GM23338 (cell line): ENCODE data around the gene FBF1. TPM values are rescaled to one million over a fixed set of nuclear protein-coding genes. Genes with fewer than 3 reads are reported as not detected.

Experiments used
- ATAC-seq: fragments of 200-7000 bp; cut with Tn5 transposase; 3 replicates; pipeline ENCODE4 v1.9.1; 2020
- DNase-seq: peaks from one replicate; pipeline ENCODE4 v3.0.0-alpha.2; 2015; ENCODE audit warnings: low spot score
- H2AFZ ChIP-seq: fragments of 200-600 bp; sonication (generic); 2 replicates; pipeline ENCODE4 v1.8.0; 2016; ENCODE audit warnings: antibody characterized with exemption, mild to moderate bottlenecking, moderate library complexity
- H3F3A ChIP-seq: fragments of 200-600 bp; sonication (generic); replicated peaks from 2 replicates; pipeline ENCODE4 v1.8.0; 2017; ENCODE audit warnings: antibody characterized with exemption, mixed run types, low read depth
- H3K27ac ChIP-seq: fragments of 200-600 bp; sonication (generic); 2 replicates; pipeline ENCODE4 v1.6.1; 2016; ENCODE audit warnings: low read depth
- H3K27me3 ChIP-seq: fragments of 200-600 bp; sonication (generic); 2 replicates; pipeline ENCODE4 v1.8.0; 2016; ENCODE audit warnings: mild to moderate bottlenecking, mixed run types, moderate library complexity; ENCODE audit not compliant: insufficient read depth
- H3K36me3 ChIP-seq: fragments of 200-600 bp; sonication (generic); 2 replicates; pipeline ENCODE4 v1.8.0; 2016; ENCODE audit warnings: mild to moderate bottlenecking; ENCODE audit not compliant: insufficient read depth
- H3K4me1 ChIP-seq: fragments of 200-600 bp; sonication (generic); 2 replicates; pipeline ENCODE4 v1.8.0; 2016; ENCODE audit warnings: mild to moderate bottlenecking, moderate library complexity; ENCODE audit not compliant: insufficient read depth
- H3K4me2 ChIP-seq: fragments of 200-600 bp; sonication (generic); 2 replicates; pipeline ENCODE4 v1.7.1; 2017; ENCODE audit warnings: mixed run types
- H3K4me3 ChIP-seq: fragments of 200-600 bp; sonication (generic); 2 replicates; pipeline ENCODE4 v1.6.1; 2016; ENCODE audit warnings: mixed run types
- H3K79me2 ChIP-seq: fragments of 200-600 bp; sonication (generic); replicated peaks from 2 replicates; pipeline ENCODE4 v1.8.0; 2017; ENCODE audit warnings: mild to moderate bottlenecking; ENCODE audit not compliant: insufficient read depth
- H3K9me2 ChIP-seq: fragments of 200-600 bp; sonication (generic); 2 replicates; pipeline ENCODE4 v1.8.0; 2017; ENCODE audit not compliant: insufficient read depth
- H4K20me1 ChIP-seq: fragments of 200-600 bp; sonication (generic); replicated peaks from 2 replicates; pipeline ENCODE4 v1.8.0; 2017; ENCODE audit warnings: mild to moderate bottlenecking; ENCODE audit not compliant: insufficient read depth
- H3K27ac Mint-ChIP-seq: 2 replicates; pipeline ENCODE4 v1.8.0; 2020; ENCODE audit warnings: inconsistent platforms, mild to moderate bottlenecking, moderate library complexity, mixed read lengths
- H3K27me3 Mint-ChIP-seq: 3 replicates; pipeline ENCODE4 v1.8.0; 2022; ENCODE audit warnings: low read depth, mild to moderate bottlenecking, moderate library complexity, mixed read lengths, inconsistent platforms; ENCODE audit not compliant: insufficient read depth, poor library complexity
- H3K36me3 Mint-ChIP-seq: 3 replicates; pipeline ENCODE4 v1.8.0; 2021; ENCODE audit warnings: low read depth, mild to moderate bottlenecking, inconsistent platforms, moderate library complexity, mixed read lengths
- H3K4me1 Mint-ChIP-seq: 3 replicates; pipeline ENCODE4 v1.8.0; 2020; ENCODE audit warnings: mild to moderate bottlenecking, inconsistent platforms, mixed read lengths
- H3K4me3 Mint-ChIP-seq: 3 replicates; pipeline ENCODE4 v1.8.0; 2021; ENCODE audit warnings: moderate library complexity, mild to moderate bottlenecking, inconsistent platforms, mixed read lengths
- H3K9me3 Mint-ChIP-seq: 3 replicates; pipeline ENCODE4 v1.8.0; 2020; ENCODE audit warnings: moderate library complexity, mild to moderate bottlenecking, inconsistent platforms, mixed read lengths
- CREB1 ChIP-seq: fragments of 250-450 bp; sonication (Bioruptor Pico); IDR thresholded peaks from 2 replicates; pipeline ENCODE4 v1.5.0; 2020; ENCODE audit warnings: low read depth, mild to moderate bottlenecking, moderate library complexity
- EZH2 ChIP-seq: fragments of 200-600 bp; sonication (generic); IDR thresholded peaks from one replicate; pipeline ENCODE4 v1.8.0; 2017; ENCODE audit warnings: antibody characterized with exemption, mild to moderate bottlenecking, low read depth; ENCODE audit not compliant: unreplicated experiment
- JUNB ChIP-seq: IDR thresholded peaks from one replicate; pipeline ENCODE4 v1.6.1; 2016; ENCODE audit warnings: antibody characterized with exemption; ENCODE audit not compliant: unreplicated experiment
- NANOG ChIP-seq: IDR thresholded peaks from 2 replicates; pipeline ENCODE4 v1.6.1; 2016; ENCODE audit warnings: antibody characterized with exemption, borderline replicate concordance
- POLR2AphosphoS5 ChIP-seq: IDR thresholded peaks from 2 replicates; pipeline ENCODE4 v1.6.1; 2016; ENCODE audit warnings: antibody characterized with exemption, low read depth
- STAT1 ChIP-seq: IDR thresholded peaks from one replicate; pipeline ENCODE4 v1.6.1; 2016; ENCODE audit warnings: antibody characterized with exemption; ENCODE audit not compliant: unreplicated experiment
- ZNF114 ChIP-seq: fragments of 250-450 bp; sonication (Bioruptor Pico); IDR thresholded peaks from 2 replicates; pipeline ENCODE4 v1.5.0; 2020; ENCODE audit warnings: mild to moderate bottlenecking, moderate library complexity
- ZNF331 ChIP-seq: fragments of 250-450 bp; sonication (Bioruptor Pico); IDR thresholded peaks from 2 replicates; pipeline ENCODE4 v1.5.0; 2020; ENCODE audit warnings: low read depth, mild to moderate bottlenecking, moderate library complexity
- polyA plus RNA-seq: library from polyadenylated mRNA; unstranded; fragments of >200 nt; fragmentation: Nextera tagmentation; extraction: Ambion mirVana; gene quantifications from 2 replicates; pipeline ENCODE4 v1.2.1, GENCODE V29; 2016
- total RNA-seq: library from RNA; depleted of rRNA; stranded (reverse); fragments of >200 nt; shearing (Covaris generic); gene quantifications from 2 replicates; pipeline ENCODE4 v1.2.3, GENCODE V29; 2014
- TF ChIP-seq, protein P1 (sequence below): fragments of 250-450 bp; sonication (Bioruptor Pico); IDR thresholded peaks from 2 replicates; pipeline ENCODE4 v1.5.0; 2020; ENCODE audit warnings: mild to moderate bottlenecking, moderate library complexity
- TF ChIP-seq, protein P2 (sequence below): IDR thresholded peaks from one replicate; pipeline ENCODE4 v1.6.1; 2018; ENCODE audit warnings: antibody characterized with exemption; ENCODE audit not compliant: unreplicated experiment
- TF ChIP-seq, protein P3 (sequence below), 2 experiments: fragments of 200-600 bp in 1 of 2; sonication (generic) in 1 of 2; conservative IDR thresholded peaks; 2 replicates each; pipeline versions ENCODE4 v1.5.1 to v1.6.1; 2016 to 2017; ENCODE audit warnings: antibody characterized with exemption in 2 of 2, low read depth in 2 of 2, mild to moderate bottlenecking in 2 of 2, moderate library complexity in 1 of 2
- TF ChIP-seq, protein P4 (sequence below): IDR thresholded peaks from 2 replicates; pipeline ENCODE4 v1.6.1; 2016; ENCODE audit warnings: antibody characterized with exemption

Gene FBF1
- total and polyA plus RNA-seq, 2 experiments from 2014 or later = 8.8 to 11.8 TPM

DNA sequence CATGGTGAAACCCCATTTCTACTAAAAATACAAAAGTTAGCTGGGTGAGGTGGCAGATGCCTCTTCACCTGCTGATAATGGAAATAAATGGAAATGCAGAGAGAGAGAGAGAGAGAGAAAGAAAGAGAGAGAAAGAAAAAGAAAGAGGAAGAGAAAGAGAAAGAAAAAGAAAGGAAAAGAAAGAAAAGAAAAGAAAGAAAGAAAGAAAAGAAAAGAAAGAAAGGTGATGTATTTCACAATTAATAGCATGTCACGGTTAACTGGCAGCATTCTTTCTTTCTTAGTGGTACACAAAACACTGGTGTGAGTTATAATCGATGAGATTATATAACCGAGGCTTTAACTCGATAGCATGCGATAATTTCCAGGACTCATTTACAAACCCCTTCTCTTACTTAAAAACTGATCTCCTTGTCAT is 34.9 kb upstream of the FBF1 start:
- no peak overlapping the region for H3K27ac Mint-ChIP-seq
- Histone ChIP-seq H3F3A (peaks cover 17% of the 10 kb centered on the region), H3K36me3 (no peaks in the 10 kb centered on the region), H3K79me2 (peaks cover 80% of the 10 kb centered on the region), H3K4me1 (peaks cover 10% of the 10 kb centered on the region; the same call in 1 of the 2 replicates), H3K9me2 (no peaks in the 10 kb centered on the region), H3K4me2 (no peak overlapping the region), H3K27ac (no peak overlapping the region), H4K20me1 (0 out of 2 replicates have a peak, but pooled peaks cover 4% of the 10 kb centered on the region), H3K27me3 (no peaks in the 10 kb centered on the region), H2AFZ (no peak overlapping the region), H3K4me3 (no peak overlapping the region)
- no peak for ATAC-seq
- H3K27me3 Mint-ChIP-seq = peaks cover 17% of the 10 kb centered on the region
- H3K36me3 Mint-ChIP-seq = peaks cover 32% of the 10 kb centered on the region
- no peak overlapping the region for H3K4me3 Mint-ChIP-seq
- no peak for DNase-seq
- TF ChIP-seq NANOG (no peak), ZNF331 (no peak), ZNF114 (CRISPR knock-in tag) (no peak), EZH2 (no peak), POLR2AphosphoS5 (no peak), CREB1 (CRISPR knock-in tag) (no peak), STAT1 (no peak), JUNB (no peak)
- TF ChIP-seq, protein P1, sequence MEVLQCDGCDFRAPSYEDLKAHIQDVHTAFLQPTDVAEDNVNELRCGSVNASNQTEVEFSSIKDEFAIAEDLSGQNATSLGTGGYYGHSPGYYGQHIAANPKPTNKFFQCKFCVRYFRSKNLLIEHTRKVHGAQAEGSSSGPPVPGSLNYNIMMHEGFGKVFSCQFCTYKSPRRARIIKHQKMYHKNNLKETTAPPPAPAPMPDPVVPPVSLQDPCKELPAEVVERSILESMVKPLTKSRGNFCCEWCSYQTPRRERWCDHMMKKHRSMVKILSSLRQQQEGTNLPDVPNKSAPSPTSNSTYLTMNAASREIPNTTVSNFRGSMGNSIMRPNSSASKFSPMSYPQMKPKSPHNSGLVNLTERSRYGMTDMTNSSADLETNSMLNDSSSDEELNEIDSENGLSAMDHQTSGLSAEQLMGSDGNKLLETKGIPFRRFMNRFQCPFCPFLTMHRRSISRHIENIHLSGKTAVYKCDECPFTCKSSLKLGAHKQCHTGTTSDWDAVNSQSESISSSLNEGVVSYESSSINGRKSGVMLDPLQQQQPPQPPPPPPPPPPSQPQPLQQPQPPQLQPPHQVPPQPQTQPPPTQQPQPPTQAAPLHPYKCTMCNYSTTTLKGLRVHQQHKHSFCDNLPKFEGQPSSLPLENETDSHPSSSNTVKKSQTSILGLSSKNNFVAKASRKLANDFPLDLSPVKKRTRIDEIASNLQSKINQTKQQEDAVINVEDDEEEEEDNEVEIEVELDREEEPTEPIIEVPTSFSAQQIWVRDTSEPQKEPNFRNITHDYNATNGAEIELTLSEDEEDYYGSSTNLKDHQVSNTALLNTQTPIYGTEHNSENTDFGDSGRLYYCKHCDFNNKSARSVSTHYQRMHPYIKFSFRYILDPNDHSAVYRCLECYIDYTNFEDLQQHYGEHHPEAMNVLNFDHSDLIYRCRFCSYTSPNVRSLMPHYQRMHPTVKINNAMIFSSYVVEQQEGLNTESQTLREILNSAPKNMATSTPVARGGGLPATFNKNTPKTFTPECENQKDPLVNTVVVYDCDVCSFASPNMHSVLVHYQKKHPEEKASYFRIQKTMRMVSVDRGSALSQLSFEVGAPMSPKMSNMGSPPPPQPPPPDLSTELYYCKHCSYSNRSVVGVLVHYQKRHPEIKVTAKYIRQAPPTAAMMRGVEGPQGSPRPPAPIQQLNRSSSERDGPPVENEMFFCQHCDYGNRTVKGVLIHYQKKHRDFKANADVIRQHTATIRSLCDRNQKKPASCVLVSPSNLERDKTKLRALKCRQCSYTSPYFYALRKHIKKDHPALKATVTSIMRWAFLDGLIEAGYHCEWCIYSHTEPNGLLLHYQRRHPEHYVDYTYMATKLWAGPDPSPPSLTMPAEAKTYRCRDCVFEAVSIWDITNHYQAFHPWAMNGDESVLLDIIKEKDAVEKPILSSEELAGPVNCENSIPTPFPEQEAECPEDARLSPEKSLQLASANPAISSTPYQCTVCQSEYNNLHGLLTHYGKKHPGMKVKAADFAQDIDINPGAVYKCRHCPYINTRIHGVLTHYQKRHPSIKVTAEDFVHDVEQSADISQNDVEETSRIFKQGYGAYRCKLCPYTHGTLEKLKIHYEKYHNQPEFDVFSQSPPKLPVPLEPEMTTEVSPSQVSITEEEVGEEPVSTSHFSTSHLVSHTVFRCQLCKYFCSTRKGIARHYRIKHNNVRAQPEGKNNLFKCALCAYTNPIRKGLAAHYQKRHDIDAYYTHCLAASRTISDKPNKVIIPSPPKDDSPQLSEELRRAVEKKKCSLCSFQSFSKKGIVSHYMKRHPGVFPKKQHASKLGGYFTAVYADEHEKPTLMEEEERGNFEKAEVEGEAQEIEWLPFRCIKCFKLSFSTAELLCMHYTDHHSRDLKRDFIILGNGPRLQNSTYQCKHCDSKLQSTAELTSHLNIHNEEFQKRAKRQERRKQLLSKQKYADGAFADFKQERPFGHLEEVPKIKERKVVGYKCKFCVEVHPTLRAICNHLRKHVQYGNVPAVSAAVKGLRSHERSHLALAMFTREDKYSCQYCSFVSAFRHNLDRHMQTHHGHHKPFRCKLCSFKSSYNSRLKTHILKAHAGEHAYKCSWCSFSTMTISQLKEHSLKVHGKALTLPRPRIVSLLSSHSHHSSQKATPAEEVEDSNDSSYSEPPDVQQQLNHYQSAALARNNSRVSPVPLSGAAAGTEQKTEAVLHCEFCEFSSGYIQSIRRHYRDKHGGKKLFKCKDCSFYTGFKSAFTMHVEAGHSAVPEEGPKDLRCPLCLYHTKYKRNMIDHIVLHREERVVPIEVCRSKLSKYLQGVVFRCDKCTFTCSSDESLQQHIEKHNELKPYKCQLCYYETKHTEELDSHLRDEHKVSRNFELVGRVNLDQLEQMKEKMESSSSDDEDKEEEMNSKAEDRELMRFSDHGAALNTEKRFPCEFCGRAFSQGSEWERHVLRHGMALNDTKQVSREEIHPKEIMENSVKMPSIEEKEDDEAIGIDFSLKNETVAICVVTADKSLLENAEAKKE = no peak
- TF ChIP-seq, protein P2, sequence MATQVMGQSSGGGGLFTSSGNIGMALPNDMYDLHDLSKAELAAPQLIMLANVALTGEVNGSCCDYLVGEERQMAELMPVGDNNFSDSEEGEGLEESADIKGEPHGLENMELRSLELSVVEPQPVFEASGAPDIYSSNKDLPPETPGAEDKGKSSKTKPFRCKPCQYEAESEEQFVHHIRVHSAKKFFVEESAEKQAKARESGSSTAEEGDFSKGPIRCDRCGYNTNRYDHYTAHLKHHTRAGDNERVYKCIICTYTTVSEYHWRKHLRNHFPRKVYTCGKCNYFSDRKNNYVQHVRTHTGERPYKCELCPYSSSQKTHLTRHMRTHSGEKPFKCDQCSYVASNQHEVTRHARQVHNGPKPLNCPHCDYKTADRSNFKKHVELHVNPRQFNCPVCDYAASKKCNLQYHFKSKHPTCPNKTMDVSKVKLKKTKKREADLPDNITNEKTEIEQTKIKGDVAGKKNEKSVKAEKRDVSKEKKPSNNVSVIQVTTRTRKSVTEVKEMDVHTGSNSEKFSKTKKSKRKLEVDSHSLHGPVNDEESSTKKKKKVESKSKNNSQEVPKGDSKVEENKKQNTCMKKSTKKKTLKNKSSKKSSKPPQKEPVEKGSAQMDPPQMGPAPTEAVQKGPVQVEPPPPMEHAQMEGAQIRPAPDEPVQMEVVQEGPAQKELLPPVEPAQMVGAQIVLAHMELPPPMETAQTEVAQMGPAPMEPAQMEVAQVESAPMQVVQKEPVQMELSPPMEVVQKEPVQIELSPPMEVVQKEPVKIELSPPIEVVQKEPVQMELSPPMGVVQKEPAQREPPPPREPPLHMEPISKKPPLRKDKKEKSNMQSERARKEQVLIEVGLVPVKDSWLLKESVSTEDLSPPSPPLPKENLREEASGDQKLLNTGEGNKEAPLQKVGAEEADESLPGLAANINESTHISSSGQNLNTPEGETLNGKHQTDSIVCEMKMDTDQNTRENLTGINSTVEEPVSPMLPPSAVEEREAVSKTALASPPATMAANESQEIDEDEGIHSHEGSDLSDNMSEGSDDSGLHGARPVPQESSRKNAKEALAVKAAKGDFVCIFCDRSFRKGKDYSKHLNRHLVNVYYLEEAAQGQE = no peak
- TF ChIP-seq, protein P3, sequence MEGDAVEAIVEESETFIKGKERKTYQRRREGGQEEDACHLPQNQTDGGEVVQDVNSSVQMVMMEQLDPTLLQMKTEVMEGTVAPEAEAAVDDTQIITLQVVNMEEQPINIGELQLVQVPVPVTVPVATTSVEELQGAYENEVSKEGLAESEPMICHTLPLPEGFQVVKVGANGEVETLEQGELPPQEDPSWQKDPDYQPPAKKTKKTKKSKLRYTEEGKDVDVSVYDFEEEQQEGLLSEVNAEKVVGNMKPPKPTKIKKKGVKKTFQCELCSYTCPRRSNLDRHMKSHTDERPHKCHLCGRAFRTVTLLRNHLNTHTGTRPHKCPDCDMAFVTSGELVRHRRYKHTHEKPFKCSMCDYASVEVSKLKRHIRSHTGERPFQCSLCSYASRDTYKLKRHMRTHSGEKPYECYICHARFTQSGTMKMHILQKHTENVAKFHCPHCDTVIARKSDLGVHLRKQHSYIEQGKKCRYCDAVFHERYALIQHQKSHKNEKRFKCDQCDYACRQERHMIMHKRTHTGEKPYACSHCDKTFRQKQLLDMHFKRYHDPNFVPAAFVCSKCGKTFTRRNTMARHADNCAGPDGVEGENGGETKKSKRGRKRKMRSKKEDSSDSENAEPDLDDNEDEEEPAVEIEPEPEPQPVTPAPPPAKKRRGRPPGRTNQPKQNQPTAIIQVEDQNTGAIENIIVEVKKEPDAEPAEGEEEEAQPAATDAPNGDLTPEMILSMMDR (conservative IDR thresholded peaks at IDR 0.05; ENCODE audit: low read depth in 2 of 2) = no peak
- TF ChIP-seq, protein P4, sequence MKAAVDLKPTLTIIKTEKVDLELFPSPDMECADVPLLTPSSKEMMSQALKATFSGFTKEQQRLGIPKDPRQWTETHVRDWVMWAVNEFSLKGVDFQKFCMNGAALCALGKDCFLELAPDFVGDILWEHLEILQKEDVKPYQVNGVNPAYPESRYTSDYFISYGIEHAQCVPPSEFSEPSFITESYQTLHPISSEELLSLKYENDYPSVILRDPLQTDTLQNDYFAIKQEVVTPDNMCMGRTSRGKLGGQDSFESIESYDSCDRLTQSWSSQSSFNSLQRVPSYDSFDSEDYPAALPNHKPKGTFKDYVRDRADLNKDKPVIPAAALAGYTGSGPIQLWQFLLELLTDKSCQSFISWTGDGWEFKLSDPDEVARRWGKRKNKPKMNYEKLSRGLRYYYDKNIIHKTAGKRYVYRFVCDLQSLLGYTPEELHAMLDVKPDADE = no peak
- H3K4me1 Mint-ChIP-seq = peaks cover 17% of the 10 kb centered on the region
- H3K9me3 Mint-ChIP-seq = no peaks in the 10 kb centered on the region
